Measurements from ENCODE around the gene EPHB2. TPM values are rescaled to one million over a fixed set of nuclear protein-coding genes. Genes with fewer than 3 reads are reported as not detected.

The EPHB2 gene
- total RNA-seq, 1 donor from 2014 or later, result 10.7 TPM

DNA sequence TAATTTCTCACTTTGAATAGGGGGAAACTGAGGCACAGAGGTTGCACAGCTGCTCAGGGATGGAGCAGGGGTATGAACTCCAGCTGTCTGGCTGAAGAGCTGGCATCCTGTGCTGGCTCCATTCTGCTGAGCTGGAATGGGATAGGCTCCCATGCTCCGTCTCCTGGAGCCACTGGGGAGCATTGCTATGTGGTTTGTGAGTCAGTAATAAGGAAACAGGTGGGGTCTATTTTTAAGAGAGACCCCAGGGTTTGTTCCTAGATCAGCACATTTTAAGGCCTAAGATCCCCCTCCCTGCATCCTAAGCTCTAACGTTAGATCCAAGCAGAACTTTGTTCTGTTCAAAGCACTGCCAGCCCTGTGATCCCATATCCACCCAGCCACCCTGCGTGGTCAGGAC is 189.8 kb downstream of the EPHB2 start:
- TF ChIP-seq CTCF (IDR thresholded peaks at IDR 0.05; ENCODE audit: unreplicated experiment), result no peak
- Mint-ChIP-seq H3K36me3 (ENCODE audit: low read depth, unreplicated experiment) (no peaks in the 10 kb centered on the region), H3K4me1 (ENCODE audit: unreplicated experiment) (no peaks in the 10 kb centered on the region), H3K4me3 (ENCODE audit: unreplicated experiment) (no peak overlapping the region), H3K27me3 (ENCODE audit: unreplicated experiment) (peaks cover 6% of the 10 kb centered on the region), H3K9me3 (ENCODE audit: unreplicated experiment) (no peaks in the 10 kb centered on the region), H3K27ac (ENCODE audit: unreplicated experiment) (no peak overlapping the region)
- DNase-seq (ENCODE audit: low spot score), result no peak

DNA sequence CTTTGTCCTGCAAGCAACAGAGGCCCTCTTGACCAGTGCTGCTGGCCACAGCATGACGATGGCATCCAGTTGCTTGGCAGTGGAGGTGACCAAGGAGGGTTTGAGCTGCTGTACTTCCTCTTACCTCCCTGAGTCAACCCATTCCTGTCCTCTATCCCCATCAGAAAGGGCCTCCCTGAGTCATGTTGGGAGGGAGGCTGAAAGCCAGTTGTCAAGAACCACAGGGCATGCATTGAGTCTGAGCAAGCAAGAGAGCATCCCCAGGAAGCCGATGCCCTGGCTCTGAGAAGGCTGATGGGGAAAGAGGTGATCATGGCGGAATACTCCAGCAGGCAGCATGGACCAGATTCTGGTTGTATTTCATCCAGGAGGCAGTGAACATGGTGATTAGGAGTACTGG is 192.5 kb downstream of the EPHB2 start:
- no peaks in the 10 kb centered on the region for H3K4me1 Mint-ChIP-seq (ENCODE audit: unreplicated experiment)
- peaks cover 4% of the 10 kb centered on the region for H3K36me3 Mint-ChIP-seq (ENCODE audit: low read depth, unreplicated experiment)
- H3K27me3 Mint-ChIP-seq (ENCODE audit: unreplicated experiment), result peaks cover 3% of the 10 kb centered on the region
- DNase-seq (ENCODE audit: low spot score), result no peak
- no peak overlapping the region for H3K27ac Mint-ChIP-seq (ENCODE audit: unreplicated experiment)
- TF ChIP-seq CTCF (IDR thresholded peaks at IDR 0.05; ENCODE audit: unreplicated experiment), result no peak
- H3K4me3 Mint-ChIP-seq (ENCODE audit: unreplicated experiment), result no peak overlapping the region
- H3K9me3 Mint-ChIP-seq (ENCODE audit: unreplicated experiment), result no peaks in the 10 kb centered on the region

DNA sequence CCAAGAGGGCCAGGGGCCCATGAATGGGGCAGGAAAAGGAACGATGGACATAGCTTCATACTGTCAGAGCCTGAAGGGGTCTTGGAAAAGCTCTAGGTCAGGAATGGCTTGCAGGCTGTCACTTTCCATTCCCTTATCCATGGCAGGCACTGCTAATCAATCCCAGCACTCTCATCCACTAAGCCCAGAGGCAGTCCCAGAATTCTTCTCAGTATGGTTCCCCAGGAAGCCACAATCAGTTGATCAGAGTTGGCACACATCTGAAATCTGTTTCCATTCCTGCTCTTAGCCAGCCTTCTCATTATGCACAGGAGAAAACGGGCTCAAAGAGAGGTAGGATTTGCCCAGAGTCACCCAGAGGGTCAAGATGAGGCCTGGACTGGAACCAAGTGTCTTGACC is 196.3 kb downstream of the EPHB2 start:
- Mint-ChIP-seq H3K4me1 (ENCODE audit: unreplicated experiment) (no peaks in the 10 kb centered on the region), H3K9me3 (ENCODE audit: unreplicated experiment) (no peaks in the 10 kb centered on the region), H3K27me3 (ENCODE audit: unreplicated experiment) (peaks cover 3% of the 10 kb centered on the region), H3K4me3 (ENCODE audit: unreplicated experiment) (peak overlapping the region; percentile 16), H3K36me3 (ENCODE audit: low read depth, unreplicated experiment) (peaks cover 4% of the 10 kb centered on the region), H3K27ac (ENCODE audit: unreplicated experiment) (no peak overlapping the region)
- no peak for DNase-seq (ENCODE audit: low spot score)
- no peak for TF ChIP-seq CTCF (IDR thresholded peaks at IDR 0.05; ENCODE audit: unreplicated experiment)

DNA sequence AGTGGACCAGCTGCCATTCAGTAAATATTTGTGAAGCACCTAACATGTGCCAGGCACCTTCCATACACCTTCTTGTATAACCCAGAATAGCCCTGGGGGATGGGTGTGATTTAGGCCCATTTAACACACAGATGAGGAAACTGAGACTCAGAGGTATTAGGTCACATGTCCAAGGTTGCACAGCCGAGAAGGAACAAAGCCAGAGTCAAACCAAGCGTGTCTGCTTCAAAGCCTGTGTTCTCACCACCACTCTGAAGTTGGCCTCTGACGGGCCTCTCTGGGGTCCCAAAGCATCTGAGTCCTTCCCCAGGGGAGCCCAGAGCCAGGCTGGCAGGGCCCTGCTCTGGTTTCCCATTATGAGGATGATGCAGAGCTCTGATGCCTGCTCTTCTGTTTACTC is 196.9 kb downstream of the EPHB2 start:
- TF ChIP-seq CTCF (IDR thresholded peaks at IDR 0.05; ENCODE audit: unreplicated experiment), result no peak
- H3K27me3 Mint-ChIP-seq (ENCODE audit: unreplicated experiment), result peaks cover 3% of the 10 kb centered on the region

DNA sequence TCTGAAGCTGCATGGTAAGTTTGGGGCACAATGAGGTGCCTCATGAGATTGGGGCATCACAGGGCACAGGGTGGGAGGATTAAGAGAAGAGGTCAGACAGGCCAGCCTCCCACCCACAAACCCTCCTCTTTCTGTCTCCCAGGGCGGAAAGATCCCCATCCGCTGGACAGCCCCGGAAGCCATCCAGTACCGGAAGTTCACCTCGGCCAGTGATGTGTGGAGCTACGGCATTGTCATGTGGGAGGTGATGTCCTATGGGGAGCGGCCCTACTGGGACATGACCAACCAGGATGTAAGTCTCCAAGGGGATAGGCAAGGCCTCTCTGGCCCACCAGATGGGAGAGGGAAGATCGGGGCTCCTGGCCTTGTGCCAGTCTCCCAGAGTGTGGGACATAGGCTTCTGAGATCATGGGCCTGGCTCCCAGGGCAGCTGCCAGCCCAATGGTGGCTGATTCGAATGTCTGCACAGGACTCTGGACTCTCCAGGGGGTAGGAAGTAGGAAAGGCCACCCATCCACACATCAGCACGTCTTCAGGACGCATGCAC is 198.3 kb downstream of the EPHB2 start:
- Mint-ChIP-seq H3K4me3 (ENCODE audit: unreplicated experiment) (no peak overlapping the region), H3K36me3 (ENCODE audit: low read depth, unreplicated experiment) (peaks cover 4% of the 10 kb centered on the region), H3K27ac (ENCODE audit: unreplicated experiment) (no peak overlapping the region), H3K4me1 (ENCODE audit: unreplicated experiment) (no peaks in the 10 kb centered on the region), H3K9me3 (ENCODE audit: unreplicated experiment) (no peaks in the 10 kb centered on the region), H3K27me3 (ENCODE audit: unreplicated experiment) (no peaks in the 10 kb centered on the region)
- DNase-seq (ENCODE audit: low spot score), result no peak
- TF ChIP-seq CTCF (IDR thresholded peaks at IDR 0.05; ENCODE audit: unreplicated experiment), result no peak

More for the DNA sequence above, 196.9 kb downstream of the EPHB2 start:
- Mint-ChIP-seq H3K4me1 (ENCODE audit: unreplicated experiment) (no peaks in the 10 kb centered on the region), H3K27ac (ENCODE audit: unreplicated experiment) (no peak overlapping the region), H3K36me3 (ENCODE audit: low read depth, unreplicated experiment) (peaks cover 4% of the 10 kb centered on the region), H3K9me3 (ENCODE audit: unreplicated experiment) (no peaks in the 10 kb centered on the region), H3K4me3 (ENCODE audit: unreplicated experiment) (no peak overlapping the region)
- DNase-seq (ENCODE audit: low spot score), result no peak

Measured in endothelial cell (in vitro differentiated cells).